HEK293 (cell line): Measurements from ENCODE around the gene ADAMTSL5.

Experiments
- SP2 ChIP-seq: fragments of 450-650 bp; formaldehyde crosslinking; IDR thresholded peaks from 2 replicates; pipeline ENCODE4 v1.5.1; 2016; ENCODE audit warnings: missing biosample characterization, missing genetic modification characterization
- SP3 ChIP-seq: fragments of 450-650 bp; formaldehyde crosslinking; IDR thresholded peaks from 2 replicates; pipeline ENCODE4 v1.5.1; 2016; ENCODE audit warnings: missing biosample characterization, missing genetic modification characterization
- YY1 ChIP-seq: fragments of 450-650 bp; formaldehyde crosslinking; IDR thresholded peaks from 2 replicates; pipeline ENCODE4 v1.5.1; 2018; ENCODE audit warnings: missing biosample characterization, missing genetic modification characterization
- ZFHX2 ChIP-seq: fragments of 450-650 bp; formaldehyde crosslinking; conservative IDR thresholded peaks from 2 replicates; pipeline ENCODE4 v1.5.1; 2016; ENCODE audit warnings: missing biosample characterization, missing genetic modification characterization
- ZNF121 ChIP-seq: fragments of 450-650 bp; formaldehyde crosslinking; IDR thresholded peaks from 2 replicates; pipeline ENCODE4 v1.5.1; 2016; ENCODE audit warnings: missing biosample characterization, missing genetic modification characterization
- ZNF169 ChIP-seq: fragments of 450-650 bp; formaldehyde crosslinking; IDR thresholded peaks from 2 replicates; pipeline ENCODE4 v1.5.1; 2016; ENCODE audit warnings: missing biosample characterization, missing genetic modification characterization
- ZNF555 ChIP-seq: fragments of 450-650 bp; formaldehyde crosslinking; conservative IDR thresholded peaks from 2 replicates; pipeline ENCODE4 v1.5.1; 2017; ENCODE audit warnings: missing biosample characterization, mild to moderate bottlenecking, missing genetic modification characterization, inconsistent platforms
- ZNF660 ChIP-seq: fragments of 450-650 bp; IDR thresholded peaks from 2 replicates; pipeline ENCODE4 v1.5.1; 2018; ENCODE audit warnings: missing biosample characterization, mild to moderate bottlenecking, missing genetic modification characterization
- TF ChIP-seq, protein P1 (sequence below): sonication (generic); formaldehyde crosslinking; IDR thresholded peaks from 2 replicates; pipeline ENCODE4 v1.8.1; 2022; ENCODE audit warnings: mild to moderate bottlenecking, moderate library complexity, missing genetic modification reagents
- TF ChIP-seq, protein P2 (sequence below): fragments of 450-650 bp; formaldehyde crosslinking; IDR thresholded peaks from 2 replicates; pipeline ENCODE4 v1.5.1; 2016; ENCODE audit warnings: missing biosample characterization, missing genetic modification characterization
- TF ChIP-seq, protein P3 (sequence below): fragments of 450-650 bp; formaldehyde crosslinking; IDR thresholded peaks from 2 replicates; pipeline ENCODE4 v1.5.1; 2016; ENCODE audit warnings: missing biosample characterization, missing genetic modification characterization
- TF ChIP-seq, protein P4 (sequence below): fragments of 450-650 bp; formaldehyde crosslinking; conservative IDR thresholded peaks from 2 replicates; pipeline ENCODE4 v1.5.1; 2016; ENCODE audit warnings: low read depth, missing biosample characterization, missing genetic modification characterization
- TF ChIP-seq, protein P5 (sequence below): fragments of 450-650 bp; formaldehyde crosslinking; IDR thresholded peaks from 2 replicates; pipeline ENCODE4 v1.5.1; 2016; ENCODE audit warnings: missing biosample characterization, missing genetic modification characterization, borderline replicate concordance

DNA sequence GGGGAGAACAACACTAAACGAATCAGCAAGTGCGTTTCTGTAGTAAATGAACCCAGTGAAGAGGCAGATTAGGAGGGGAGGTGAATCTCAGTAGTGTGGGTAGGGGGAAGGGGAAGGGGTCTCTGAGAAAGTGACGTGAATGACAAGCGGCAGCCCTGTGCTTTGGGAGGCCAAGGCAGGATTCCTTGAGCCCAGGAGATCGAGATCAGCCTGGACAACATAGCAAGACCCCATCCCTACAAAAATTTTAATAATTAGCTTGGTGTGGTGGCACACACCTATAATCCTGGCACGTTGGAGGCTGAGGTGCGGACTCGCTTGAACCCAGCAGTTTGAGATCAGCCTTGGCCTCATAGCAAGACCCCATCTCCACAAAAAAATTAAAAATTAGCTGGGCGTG is 19.2 kb upstream of the ADAMTSL5 start:
- no peak for TF ChIP-seq ZFHX2 (tag by site-specific recombination)
- TF ChIP-seq SP3 (tag by site-specific recombination), result no peak
- TF ChIP-seq ZNF555 (tag by site-specific recombination), result no peak
- no peak for TF ChIP-seq ZNF660 (tag by site-specific recombination)
- TF ChIP-seq, protein P1, sequence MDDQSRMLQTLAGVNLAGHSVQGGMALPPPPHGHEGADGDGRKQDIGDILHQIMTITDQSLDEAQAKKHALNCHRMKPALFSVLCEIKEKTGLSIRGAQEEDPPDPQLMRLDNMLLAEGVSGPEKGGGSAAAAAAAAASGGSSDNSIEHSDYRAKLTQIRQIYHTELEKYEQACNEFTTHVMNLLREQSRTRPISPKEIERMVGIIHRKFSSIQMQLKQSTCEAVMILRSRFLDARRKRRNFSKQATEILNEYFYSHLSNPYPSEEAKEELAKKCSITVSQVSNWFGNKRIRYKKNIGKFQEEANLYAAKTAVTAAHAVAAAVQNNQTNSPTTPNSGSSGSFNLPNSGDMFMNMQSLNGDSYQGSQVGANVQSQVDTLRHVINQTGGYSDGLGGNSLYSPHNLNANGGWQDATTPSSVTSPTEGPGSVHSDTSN (CRISPR knock-in tag), result no peak
- TF ChIP-seq, protein P2, sequence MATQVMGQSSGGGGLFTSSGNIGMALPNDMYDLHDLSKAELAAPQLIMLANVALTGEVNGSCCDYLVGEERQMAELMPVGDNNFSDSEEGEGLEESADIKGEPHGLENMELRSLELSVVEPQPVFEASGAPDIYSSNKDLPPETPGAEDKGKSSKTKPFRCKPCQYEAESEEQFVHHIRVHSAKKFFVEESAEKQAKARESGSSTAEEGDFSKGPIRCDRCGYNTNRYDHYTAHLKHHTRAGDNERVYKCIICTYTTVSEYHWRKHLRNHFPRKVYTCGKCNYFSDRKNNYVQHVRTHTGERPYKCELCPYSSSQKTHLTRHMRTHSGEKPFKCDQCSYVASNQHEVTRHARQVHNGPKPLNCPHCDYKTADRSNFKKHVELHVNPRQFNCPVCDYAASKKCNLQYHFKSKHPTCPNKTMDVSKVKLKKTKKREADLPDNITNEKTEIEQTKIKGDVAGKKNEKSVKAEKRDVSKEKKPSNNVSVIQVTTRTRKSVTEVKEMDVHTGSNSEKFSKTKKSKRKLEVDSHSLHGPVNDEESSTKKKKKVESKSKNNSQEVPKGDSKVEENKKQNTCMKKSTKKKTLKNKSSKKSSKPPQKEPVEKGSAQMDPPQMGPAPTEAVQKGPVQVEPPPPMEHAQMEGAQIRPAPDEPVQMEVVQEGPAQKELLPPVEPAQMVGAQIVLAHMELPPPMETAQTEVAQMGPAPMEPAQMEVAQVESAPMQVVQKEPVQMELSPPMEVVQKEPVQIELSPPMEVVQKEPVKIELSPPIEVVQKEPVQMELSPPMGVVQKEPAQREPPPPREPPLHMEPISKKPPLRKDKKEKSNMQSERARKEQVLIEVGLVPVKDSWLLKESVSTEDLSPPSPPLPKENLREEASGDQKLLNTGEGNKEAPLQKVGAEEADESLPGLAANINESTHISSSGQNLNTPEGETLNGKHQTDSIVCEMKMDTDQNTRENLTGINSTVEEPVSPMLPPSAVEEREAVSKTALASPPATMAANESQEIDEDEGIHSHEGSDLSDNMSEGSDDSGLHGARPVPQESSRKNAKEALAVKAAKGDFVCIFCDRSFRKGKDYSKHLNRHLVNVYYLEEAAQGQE (tag by site-specific recombination), result no peak
- TF ChIP-seq SP2 (tag by site-specific recombination), result no peak
- no peak for TF ChIP-seq ZNF169 (tag by site-specific recombination)
- TF ChIP-seq, protein P3, sequence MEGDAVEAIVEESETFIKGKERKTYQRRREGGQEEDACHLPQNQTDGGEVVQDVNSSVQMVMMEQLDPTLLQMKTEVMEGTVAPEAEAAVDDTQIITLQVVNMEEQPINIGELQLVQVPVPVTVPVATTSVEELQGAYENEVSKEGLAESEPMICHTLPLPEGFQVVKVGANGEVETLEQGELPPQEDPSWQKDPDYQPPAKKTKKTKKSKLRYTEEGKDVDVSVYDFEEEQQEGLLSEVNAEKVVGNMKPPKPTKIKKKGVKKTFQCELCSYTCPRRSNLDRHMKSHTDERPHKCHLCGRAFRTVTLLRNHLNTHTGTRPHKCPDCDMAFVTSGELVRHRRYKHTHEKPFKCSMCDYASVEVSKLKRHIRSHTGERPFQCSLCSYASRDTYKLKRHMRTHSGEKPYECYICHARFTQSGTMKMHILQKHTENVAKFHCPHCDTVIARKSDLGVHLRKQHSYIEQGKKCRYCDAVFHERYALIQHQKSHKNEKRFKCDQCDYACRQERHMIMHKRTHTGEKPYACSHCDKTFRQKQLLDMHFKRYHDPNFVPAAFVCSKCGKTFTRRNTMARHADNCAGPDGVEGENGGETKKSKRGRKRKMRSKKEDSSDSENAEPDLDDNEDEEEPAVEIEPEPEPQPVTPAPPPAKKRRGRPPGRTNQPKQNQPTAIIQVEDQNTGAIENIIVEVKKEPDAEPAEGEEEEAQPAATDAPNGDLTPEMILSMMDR (tag by site-specific recombination), result no peak
- TF ChIP-seq YY1 (tag by site-specific recombination), result no peak
- TF ChIP-seq, protein P4, sequence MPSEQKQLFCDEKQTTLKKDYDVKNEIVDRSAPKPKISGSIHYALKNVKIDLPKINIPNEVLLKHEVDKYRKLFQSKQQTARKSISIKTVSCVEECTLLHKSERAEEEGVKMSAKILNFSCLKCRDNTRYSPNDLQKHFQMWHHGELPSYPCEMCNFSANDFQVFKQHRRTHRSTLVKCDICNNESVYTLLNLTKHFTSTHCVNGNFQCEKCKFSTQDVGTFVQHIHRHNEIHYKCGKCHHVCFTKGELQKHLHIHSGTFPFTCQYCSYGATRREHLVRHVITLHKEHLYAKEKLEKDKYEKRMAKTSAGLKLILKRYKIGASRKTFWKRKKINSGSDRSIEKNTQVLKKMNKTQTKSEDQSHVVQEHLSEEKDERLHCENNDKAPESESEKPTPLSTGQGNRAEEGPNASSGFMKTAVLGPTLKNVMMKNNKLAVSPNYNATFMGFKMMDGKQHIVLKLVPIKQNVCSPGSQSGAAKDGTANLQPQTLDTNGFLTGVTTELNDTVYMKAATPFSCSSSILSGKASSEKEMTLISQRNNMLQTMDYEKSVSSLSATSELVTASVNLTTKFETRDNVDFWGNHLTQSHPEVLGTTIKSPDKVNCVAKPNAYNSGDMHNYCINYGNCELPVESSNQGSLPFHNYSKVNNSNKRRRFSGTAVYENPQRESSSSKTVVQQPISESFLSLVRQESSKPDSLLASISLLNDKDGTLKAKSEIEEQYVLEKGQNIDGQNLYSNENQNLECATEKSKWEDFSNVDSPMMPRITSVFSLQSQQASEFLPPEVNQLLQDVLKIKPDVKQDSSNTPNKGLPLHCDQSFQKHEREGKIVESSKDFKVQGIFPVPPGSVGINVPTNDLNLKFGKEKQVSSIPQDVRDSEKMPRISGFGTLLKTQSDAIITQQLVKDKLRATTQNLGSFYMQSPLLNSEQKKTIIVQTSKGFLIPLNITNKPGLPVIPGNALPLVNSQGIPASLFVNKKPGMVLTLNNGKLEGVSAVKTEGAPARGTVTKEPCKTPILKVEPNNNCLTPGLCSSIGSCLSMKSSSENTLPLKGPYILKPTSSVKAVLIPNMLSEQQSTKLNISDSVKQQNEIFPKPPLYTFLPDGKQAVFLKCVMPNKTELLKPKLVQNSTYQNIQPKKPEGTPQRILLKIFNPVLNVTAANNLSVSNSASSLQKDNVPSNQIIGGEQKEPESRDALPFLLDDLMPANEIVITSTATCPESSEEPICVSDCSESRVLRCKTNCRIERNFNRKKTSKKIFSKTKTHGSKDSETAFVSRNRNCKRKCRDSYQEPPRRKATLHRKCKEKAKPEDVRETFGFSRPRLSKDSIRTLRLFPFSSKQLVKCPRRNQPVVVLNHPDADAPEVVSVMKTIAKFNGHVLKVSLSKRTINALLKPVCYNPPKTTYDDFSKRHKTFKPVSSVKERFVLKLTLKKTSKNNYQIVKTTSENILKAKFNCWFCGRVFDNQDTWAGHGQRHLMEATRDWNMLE (tag by site-specific recombination), result no peak
- TF ChIP-seq ZNF121 (tag by site-specific recombination), result peak; percentile 93; the same call in 1 of the 2 replicates
- TF ChIP-seq, protein P5, sequence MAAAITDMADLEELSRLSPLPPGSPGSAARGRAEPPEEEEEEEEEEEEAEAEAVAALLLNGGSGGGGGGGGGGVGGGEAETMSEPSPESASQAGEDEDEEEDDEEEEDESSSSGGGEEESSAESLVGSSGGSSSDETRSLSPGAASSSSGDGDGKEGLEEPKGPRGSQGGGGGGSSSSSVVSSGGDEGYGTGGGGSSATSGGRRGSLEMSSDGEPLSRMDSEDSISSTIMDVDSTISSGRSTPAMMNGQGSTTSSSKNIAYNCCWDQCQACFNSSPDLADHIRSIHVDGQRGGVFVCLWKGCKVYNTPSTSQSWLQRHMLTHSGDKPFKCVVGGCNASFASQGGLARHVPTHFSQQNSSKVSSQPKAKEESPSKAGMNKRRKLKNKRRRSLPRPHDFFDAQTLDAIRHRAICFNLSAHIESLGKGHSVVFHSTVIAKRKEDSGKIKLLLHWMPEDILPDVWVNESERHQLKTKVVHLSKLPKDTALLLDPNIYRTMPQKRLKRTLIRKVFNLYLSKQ, result no peak
